ENCODE measurements around the gene DEFB113. TPM values are rescaled to one million over a fixed set of nuclear protein-coding genes. Genes with fewer than 3 reads are reported as not detected.

DEFB113 gene, protein sequence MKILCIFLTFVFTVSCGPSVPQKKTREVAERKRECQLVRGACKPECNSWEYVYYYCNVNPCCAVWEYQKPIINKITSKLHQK
- not detected for total RNA-seq

GRCh38 chr6:49969605-49970004, at the start of gene DEFB113:
Gene DEFB113 (minus strand): TSS chr6:49969625. CDS start chr6:49969625, 0 bp downstream.
- Histone ChIP-seq H3K27ac (no peak within 1 kb of the TSS), H3K9me3 (no peaks in the 10 kb centered on the region), H3K4me3 (no peak within 1 kb of the TSS), H3K27me3 (no peaks in the 10 kb centered on the region), H3K36me3 (no peaks in the 10 kb centered on the region), H3K4me1 (no peaks in the 10 kb centered on the region)
- no peak for TF ChIP-seq CTCF (IDR thresholded peaks at IDR 0.05)
- intact Hi-C loops (cut with DNase I): no loop called here
- DNase-seq (ENCODE audit: low spot score in 2 of 2): no peak

DNA sequence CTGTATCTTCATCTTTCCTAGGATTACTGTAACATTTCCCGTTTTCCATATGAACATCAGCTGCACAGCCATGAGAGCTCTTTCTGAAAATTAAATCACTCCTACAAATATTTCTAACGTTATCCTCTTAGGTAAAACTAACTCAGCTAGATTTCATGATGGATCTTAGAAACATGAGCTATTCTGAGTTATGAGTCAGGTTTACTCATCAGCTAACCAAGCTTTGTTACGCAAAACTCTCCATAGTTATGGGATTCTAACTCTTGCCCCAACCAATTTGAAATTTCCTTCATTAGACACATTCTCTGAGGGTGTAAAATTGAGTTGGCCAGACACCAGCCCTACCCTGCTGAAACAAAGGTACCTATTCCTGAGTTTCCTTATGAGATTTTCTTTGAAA, 38.4 kb upstream of the DEFB113 start:
- DNase-seq (ENCODE audit: low spot score in 2 of 2): no peak
- no peak overlapping the region for H3K4me3 ChIP-seq
- H3K4me1 ChIP-seq: no peaks in the 10 kb centered on the region
- no peaks in the 10 kb centered on the region for H3K36me3 ChIP-seq
- no peak for TF ChIP-seq CTCF (IDR thresholded peaks at IDR 0.05)
- intact Hi-C loops (cut with DNase I): no loop called here
- no peaks in the 10 kb centered on the region for H3K9me3 ChIP-seq
- H3K27me3 ChIP-seq: no peaks in the 10 kb centered on the region
- H3K27ac ChIP-seq: no peak overlapping the region

- TF ChIP-seq CTCF (IDR thresholded peaks at IDR 0.05): no peak
- Histone ChIP-seq H3K36me3 (no peaks in the 10 kb centered on the region), H3K27ac (no peak overlapping the region), H3K4me1 (no peaks in the 10 kb centered on the region), H3K9me3 (no peaks in the 10 kb centered on the region), H3K4me3 (no peak overlapping the region), H3K27me3 (no peaks in the 10 kb centered on the region)
- intact Hi-C loops (cut with DNase I): no loop called here
- no peak for DNase-seq (ENCODE audit: low spot score in 2 of 2)
Observed at GRCh38 chr6:50003139-50003538, 33.7 kb upstream of the DEFB113 start.

DNA sequence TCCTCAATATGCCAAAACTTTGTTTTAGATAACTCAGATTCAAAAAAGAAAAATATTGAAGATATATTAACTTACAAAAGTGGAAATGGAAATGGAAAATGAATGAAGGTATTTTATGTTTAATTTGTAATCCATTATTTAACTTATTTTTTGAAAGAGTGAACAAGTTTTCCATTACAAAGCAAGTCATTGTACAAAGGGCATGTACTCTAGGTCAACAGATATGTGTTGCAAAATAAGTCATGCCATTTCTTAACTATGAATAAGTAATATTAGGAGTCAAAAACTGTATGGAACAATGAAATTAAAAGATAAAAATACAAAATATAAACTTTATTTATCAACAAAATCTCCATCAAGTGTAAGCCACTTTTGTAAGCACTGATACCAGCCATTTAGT, 25.9 kb upstream of the DEFB113 start:
- no peaks in the 10 kb centered on the region for H3K9me3 ChIP-seq
- DNase-seq (ENCODE audit: low spot score in 2 of 2): no peak
- no peaks in the 10 kb centered on the region for H3K27me3 ChIP-seq
- intact Hi-C loops (cut with DNase I): no loop called here
- H3K4me3 ChIP-seq: no peak overlapping the region
- no peaks in the 10 kb centered on the region for H3K36me3 ChIP-seq
- TF ChIP-seq CTCF (IDR thresholded peaks at IDR 0.05): no peak
- H3K4me1 ChIP-seq: no peaks in the 10 kb centered on the region
- no peak overlapping the region for H3K27ac ChIP-seq

DNA sequence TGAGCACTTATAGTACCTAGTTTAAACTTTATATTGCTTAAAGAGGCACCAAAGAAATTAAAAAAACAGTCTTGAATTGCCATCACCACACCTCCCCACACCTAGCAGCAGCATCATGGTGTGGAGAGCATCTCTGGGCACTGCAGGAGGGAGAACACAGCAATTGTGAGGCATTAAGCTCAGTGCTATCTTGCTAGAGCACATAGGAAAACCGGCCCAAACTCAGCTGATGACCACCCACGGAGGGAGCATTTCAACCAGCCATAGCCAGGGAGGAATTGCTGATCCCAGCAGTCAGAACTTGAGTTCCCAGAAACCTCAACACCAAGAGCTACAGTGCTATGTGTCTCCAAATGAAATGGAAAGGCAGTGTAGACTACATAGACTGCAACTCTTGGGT, 19.5 kb upstream of the DEFB113 start:
- Histone ChIP-seq H3K4me3 (no peak overlapping the region), H3K4me1 (no peaks in the 10 kb centered on the region), H3K27ac (no peak overlapping the region), H3K9me3 (no peaks in the 10 kb centered on the region), H3K27me3 (no peaks in the 10 kb centered on the region), H3K36me3 (no peaks in the 10 kb centered on the region)
- intact Hi-C loops (cut with DNase I): no loop called here
- no peak for TF ChIP-seq CTCF (IDR thresholded peaks at IDR 0.05)
- DNase-seq (ENCODE audit: low spot score in 2 of 2): no peak

DNA sequence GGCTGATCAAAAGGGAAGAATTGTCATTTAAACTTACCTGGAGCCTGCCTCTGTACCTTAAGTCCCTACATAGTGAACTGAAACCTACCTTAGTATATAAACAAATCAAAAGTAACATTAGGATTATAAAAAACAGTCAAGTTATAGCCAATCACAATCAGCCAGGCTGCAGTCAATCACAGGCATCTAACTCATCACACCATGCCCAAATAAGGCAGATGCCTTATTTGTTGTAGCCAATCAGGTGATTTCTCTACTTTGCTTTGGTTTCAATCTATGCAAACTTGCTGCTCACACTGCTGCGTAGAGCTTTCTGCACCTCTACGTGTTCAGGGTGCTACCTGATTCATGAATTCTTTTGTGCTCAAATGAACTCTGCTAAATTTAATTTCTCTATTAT, 18.3 kb upstream of the DEFB113 start:
- Histone ChIP-seq H3K9me3 (no peaks in the 10 kb centered on the region), H3K4me3 (no peak overlapping the region), H3K27me3 (no peaks in the 10 kb centered on the region), H3K4me1 (no peaks in the 10 kb centered on the region), H3K36me3 (no peaks in the 10 kb centered on the region), H3K27ac (no peak overlapping the region)
- no peak for TF ChIP-seq CTCF (IDR thresholded peaks at IDR 0.05)
- DNase-seq (ENCODE audit: low spot score in 2 of 2): no peak
- intact Hi-C loops (cut with DNase I): no loop called here

All from ascending aorta (tissue), 2 donors.